Measurements from ENCODE around the gene SLC50A1.

The SLC50A1 gene

DNA sequence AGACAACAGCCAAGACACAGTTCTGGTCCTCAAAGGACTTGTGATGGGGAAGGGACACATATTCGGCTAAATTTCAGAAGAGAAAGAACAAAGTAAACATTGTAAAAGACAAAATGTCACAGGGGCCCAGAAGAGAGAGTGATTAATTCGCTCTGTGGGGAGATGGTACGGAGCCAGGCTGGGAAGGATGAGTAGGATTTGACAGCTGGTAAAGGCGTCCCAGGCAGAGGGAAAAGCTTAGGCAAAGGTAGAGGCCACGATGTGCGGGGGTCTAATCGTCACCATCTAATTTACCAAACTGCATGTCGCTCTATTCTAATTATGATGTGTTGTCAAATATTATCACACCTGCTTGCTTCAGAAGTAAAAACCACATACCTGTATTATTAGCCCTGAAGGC is 25.3 kb upstream of the SLC50A1 start:
- no peak overlapping the region for H2AFZ ChIP-seq (ENCODE audit: low read length)
- peaks cover 13% of the 10 kb centered on the region for H3K27me3 ChIP-seq (replicated peaks; ENCODE audit: insufficient read depth, low read length)
- H3K4me3 ChIP-seq (ENCODE audit: low read length), result no peak overlapping the region
- no peaks in the 10 kb centered on the region for H3K9me3 ChIP-seq (replicated peaks; ENCODE audit: insufficient read depth, low read length)
- no peaks in the 10 kb centered on the region for H4K20me1 ChIP-seq (ENCODE audit: insufficient read depth, low read length)
- no peak overlapping the region for H3K4me2 ChIP-seq (ENCODE audit: low read depth, low read length)
- DNase-seq, result no peak
- no peaks in the 10 kb centered on the region for H3K36me3 ChIP-seq (replicated peaks; ENCODE audit: insufficient read depth, low read length)
- no peaks in the 10 kb centered on the region for H3K4me1 ChIP-seq (ENCODE audit: low read length)
- H3K9ac ChIP-seq (ENCODE audit: low read length), result no peak overlapping the region
- H3K79me2 ChIP-seq (ENCODE audit: low read length), result no peaks in the 10 kb centered on the region
- H3K9me2 ChIP-seq (replicated peaks; ENCODE audit: insufficient read depth, low read length), result no peaks in the 10 kb centered on the region
- TF ChIP-seq EZH2 (optimal IDR thresholded peaks at IDR 0.05; ENCODE audit: low read depth, low read length) (no peak), EZH2phosphoT487 (IDR thresholded peaks at IDR 0.05; ENCODE audit: low read length) (no peak)
- TF ChIP-seq, protein P1, sequence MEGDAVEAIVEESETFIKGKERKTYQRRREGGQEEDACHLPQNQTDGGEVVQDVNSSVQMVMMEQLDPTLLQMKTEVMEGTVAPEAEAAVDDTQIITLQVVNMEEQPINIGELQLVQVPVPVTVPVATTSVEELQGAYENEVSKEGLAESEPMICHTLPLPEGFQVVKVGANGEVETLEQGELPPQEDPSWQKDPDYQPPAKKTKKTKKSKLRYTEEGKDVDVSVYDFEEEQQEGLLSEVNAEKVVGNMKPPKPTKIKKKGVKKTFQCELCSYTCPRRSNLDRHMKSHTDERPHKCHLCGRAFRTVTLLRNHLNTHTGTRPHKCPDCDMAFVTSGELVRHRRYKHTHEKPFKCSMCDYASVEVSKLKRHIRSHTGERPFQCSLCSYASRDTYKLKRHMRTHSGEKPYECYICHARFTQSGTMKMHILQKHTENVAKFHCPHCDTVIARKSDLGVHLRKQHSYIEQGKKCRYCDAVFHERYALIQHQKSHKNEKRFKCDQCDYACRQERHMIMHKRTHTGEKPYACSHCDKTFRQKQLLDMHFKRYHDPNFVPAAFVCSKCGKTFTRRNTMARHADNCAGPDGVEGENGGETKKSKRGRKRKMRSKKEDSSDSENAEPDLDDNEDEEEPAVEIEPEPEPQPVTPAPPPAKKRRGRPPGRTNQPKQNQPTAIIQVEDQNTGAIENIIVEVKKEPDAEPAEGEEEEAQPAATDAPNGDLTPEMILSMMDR (IDR thresholded peaks at IDR 0.05; ENCODE audit: low read length), result no peak
- H3F3A ChIP-seq (ENCODE audit: insufficient read depth, low read length), result no peaks in the 10 kb centered on the region
- no peak overlapping the region for H3K27ac ChIP-seq (ENCODE audit: low read length)

DNA sequence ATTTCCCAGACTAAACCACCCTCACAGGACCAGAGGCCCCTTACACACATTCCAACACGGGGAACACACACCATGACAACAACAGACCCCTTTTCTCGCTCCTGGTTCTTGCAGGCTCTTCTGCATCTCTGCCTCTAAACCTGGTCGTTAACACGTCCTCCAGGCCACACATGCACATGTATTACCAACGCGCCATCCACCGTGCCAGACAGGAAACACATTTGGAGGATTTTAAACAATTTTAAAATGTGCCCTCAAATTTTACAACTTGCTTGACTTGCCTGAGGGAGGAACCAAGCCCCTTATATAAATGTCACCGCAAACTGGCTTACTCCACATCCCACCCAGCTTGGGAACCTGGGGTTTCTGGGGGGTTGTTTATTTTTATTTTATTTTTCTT is 24.8 kb upstream of the SLC50A1 start:
- no peak for DNase-seq
- H3K4me1 ChIP-seq (ENCODE audit: low read length), result no peaks in the 10 kb centered on the region
- no peaks in the 10 kb centered on the region for H3K79me2 ChIP-seq (ENCODE audit: low read length)
- H3F3A ChIP-seq (ENCODE audit: insufficient read depth, low read length), result no peaks in the 10 kb centered on the region
- no peaks in the 10 kb centered on the region for H3K9me3 ChIP-seq (replicated peaks; ENCODE audit: insufficient read depth, low read length)
- no peaks in the 10 kb centered on the region for H3K9me2 ChIP-seq (replicated peaks; ENCODE audit: insufficient read depth, low read length)
- TF ChIP-seq EZH2phosphoT487 (IDR thresholded peaks at IDR 0.05; ENCODE audit: low read length) (no peak), EZH2 (optimal IDR thresholded peaks at IDR 0.05; ENCODE audit: low read depth, low read length) (no peak)
- TF ChIP-seq, protein P1 (IDR thresholded peaks at IDR 0.05; ENCODE audit: low read length), result no peak
- peaks cover 9% of the 10 kb centered on the region for H3K27me3 ChIP-seq (replicated peaks; ENCODE audit: insufficient read depth, low read length)
- H4K20me1 ChIP-seq (ENCODE audit: insufficient read depth, low read length), result no peaks in the 10 kb centered on the region
- H3K4me3 ChIP-seq (ENCODE audit: low read length), result no peak overlapping the region
- H3K27ac ChIP-seq (ENCODE audit: low read length), result no peak overlapping the region
- H3K36me3 ChIP-seq (replicated peaks; ENCODE audit: insufficient read depth, low read length), result no peaks in the 10 kb centered on the region
- H2AFZ ChIP-seq (ENCODE audit: low read length), result no peak overlapping the region
- no peak overlapping the region for H3K4me2 ChIP-seq (ENCODE audit: low read depth, low read length)
- no peak overlapping the region for H3K9ac ChIP-seq (ENCODE audit: low read length)

DNA sequence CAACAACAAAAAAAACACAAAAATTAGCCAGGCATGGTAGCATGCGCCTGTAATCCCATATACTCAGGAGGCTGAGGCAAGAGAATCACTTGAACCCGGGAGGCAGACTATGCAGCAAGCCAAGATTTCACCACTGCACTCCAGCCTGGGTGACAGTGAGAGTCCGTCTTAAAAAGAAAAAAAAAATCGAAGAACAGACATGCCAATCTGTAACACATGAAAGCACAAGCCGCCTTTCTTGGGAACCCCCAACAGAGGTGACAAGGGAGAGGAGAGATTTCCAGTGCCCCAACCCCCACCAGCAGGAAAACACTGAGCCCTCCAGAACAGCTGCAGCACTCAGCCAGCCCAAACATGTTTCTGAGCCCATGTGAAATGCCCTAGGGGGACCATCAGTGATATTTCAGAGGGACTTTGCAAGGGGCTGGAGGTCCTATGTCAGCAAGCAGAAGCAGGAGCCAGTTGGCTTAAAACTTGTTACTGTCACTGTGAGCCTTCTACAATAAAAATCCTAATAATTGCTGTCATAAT is 22.1 kb upstream of the SLC50A1 start:
- Histone ChIP-seq H2AFZ (ENCODE audit: low read length) (no peak overlapping the region), H3K4me2 (ENCODE audit: low read depth, low read length) (no peak overlapping the region), H3K27ac (ENCODE audit: low read length) (no peak overlapping the region), H3K9me3 (replicated peaks; ENCODE audit: insufficient read depth, low read length) (no peaks in the 10 kb centered on the region), H3K36me3 (replicated peaks; ENCODE audit: insufficient read depth, low read length) (no peaks in the 10 kb centered on the region), H3F3A (ENCODE audit: insufficient read depth, low read length) (peaks cover 10% of the 10 kb centered on the region; the same call in 1 of the 2 replicates), H3K4me1 (ENCODE audit: low read length) (peaks cover 11% of the 10 kb centered on the region), H3K9me2 (replicated peaks; ENCODE audit: insufficient read depth, low read length) (no peaks in the 10 kb centered on the region), H3K27me3 (replicated peaks; ENCODE audit: insufficient read depth, low read length) (peaks cover 22% of the 10 kb centered on the region), H3K9ac (ENCODE audit: low read length) (no peak overlapping the region), H4K20me1 (ENCODE audit: insufficient read depth, low read length) (no peaks in the 10 kb centered on the region), H3K4me3 (ENCODE audit: low read length) (no peak overlapping the region), H3K79me2 (ENCODE audit: low read length) (no peaks in the 10 kb centered on the region)
- DNase-seq, result no peak
- TF ChIP-seq, protein P1 (IDR thresholded peaks at IDR 0.05; ENCODE audit: low read length), result no peak
- no peak for TF ChIP-seq EZH2phosphoT487 (IDR thresholded peaks at IDR 0.05; ENCODE audit: low read length)
- TF ChIP-seq EZH2 (optimal IDR thresholded peaks at IDR 0.05; ENCODE audit: low read depth, low read length), result no peak

Measured in MM.1S (cell line).